Kidney (tissue), 14 donors: Measurements from ENCODE around the gene NFIA. TPM values are rescaled to one million over a fixed set of nuclear protein-coding genes. Genes with fewer than 3 reads are reported as not detected.

Source experiments
- DNase-seq, 5 donors: peaks; one replicate each; pipeline ENCODE4 v3.0.0-alpha.2; 2013 to 2020
- FAIRE-seq: peaks from 2 replicates; lab custom pipeline; 2012; peaks lifted over from hg19 to GRCh38; lab: Jason Lieb, UNC
- H3K27ac ChIP-seq, 2 donors: one replicate each; pipeline ENCODE4 v1.7.0; 2013; ENCODE audit warnings: low read depth in 2 of 2, low read length in 2 of 2, inconsistent platforms in 1 of 2
- H3K27me3 ChIP-seq: one replicate; pipeline ENCODE4 v1.7.1; 2013; ENCODE audit warnings: low read length, inconsistent platforms; ENCODE audit not compliant: control insufficient read depth, insufficient read depth
- H3K36me3 ChIP-seq, 3 donors: one replicate each; pipeline versions ENCODE4 v1.7.0 to v1.7.1; 2013; ENCODE audit warnings: low read length in 3 of 3, control low read depth in 1 of 3, inconsistent platforms in 1 of 3; ENCODE audit not compliant: insufficient read depth in 3 of 3, control insufficient read depth in 2 of 3
- H3K4me1 ChIP-seq, 3 donors: one replicate each; pipeline versions ENCODE4 v1.7.0 to v1.7.1; 2013; ENCODE audit warnings: low read length in 3 of 3, inconsistent platforms in 1 of 3, low read depth in 1 of 3; ENCODE audit not compliant: control insufficient read depth in 2 of 3, insufficient read depth in 2 of 3
- H3K4me3 ChIP-seq, 3 donors: one replicate each; pipeline versions ENCODE4 v1.7.0 to v1.8.1; 2013; ENCODE audit warnings: low read length in 3 of 3, control low read depth in 1 of 3, inconsistent platforms in 1 of 3
- H3K9ac ChIP-seq, 3 donors: one replicate each; pipeline versions ENCODE4 v1.7.0 to v1.7.1; 2013; ENCODE audit warnings: low read length in 3 of 3, control low read depth in 1 of 3, inconsistent platforms in 1 of 3
- H3K9me3 ChIP-seq, 3 donors: one replicate each; pipeline versions ENCODE4 v1.7.0 to v1.7.1; 2013; ENCODE audit warnings: low read length in 3 of 3, control low read depth in 1 of 3, inconsistent platforms in 1 of 3; ENCODE audit not compliant: control insufficient read depth in 2 of 3, insufficient read depth in 1 of 3
- intact Hi-C: fragments of 100-400 bp; cut with DNase I; formaldehyde crosslinking; loops from one replicate; pipeline ENCODE4 v1.11.1; 2022
- polyA plus RNA-seq: library from polyadenylated mRNA; stranded (reverse); fragments of 350-450 nt; fragmentation: Illumina TruSeq; extraction: RNeasy Lipid Tissue Mini Kit (QIAGEN cat#74804); gene quantifications from one replicate; pipeline ENCODE4 v1.2.3, GENCODE V29; 2014; ENCODE audit warnings: low read depth, low replicate concordance; ENCODE audit not compliant: insufficient read depth
- total RNA-seq: library from RNA; stranded (reverse); fragmentation: NEBNext Ultra II Directional; extraction: Animal tissue kit (Norgen Biotek cat#: 25700); gene quantifications from one replicate; pipeline ENCODE4 v1.2.1, GENCODE V29; 2021
- TF ChIP-seq, protein P1 (sequence below): IDR thresholded peaks from 3 replicates; pipeline ENCODE4 v1.5.1; 2012; ENCODE audit warnings: mild to moderate bottlenecking, moderate library complexity, borderline replicate concordance; ENCODE audit not compliant: insufficient read depth; ENCODE audit errors: extremely low read depth
- donor health status: control.
- donor health status: control.
- donor health status: control.
- donor health status: control.
- donor health status: control.
- donor health status: DM: yes; HTN: yes; CAD: no.
- donor health status: Normal renal cell carcinoma (clear cell type).

The NFIA gene
- total and polyA plus RNA-seq, 2 donors from 2014 or later, result 4.8 to 87.5 TPM

DNA sequence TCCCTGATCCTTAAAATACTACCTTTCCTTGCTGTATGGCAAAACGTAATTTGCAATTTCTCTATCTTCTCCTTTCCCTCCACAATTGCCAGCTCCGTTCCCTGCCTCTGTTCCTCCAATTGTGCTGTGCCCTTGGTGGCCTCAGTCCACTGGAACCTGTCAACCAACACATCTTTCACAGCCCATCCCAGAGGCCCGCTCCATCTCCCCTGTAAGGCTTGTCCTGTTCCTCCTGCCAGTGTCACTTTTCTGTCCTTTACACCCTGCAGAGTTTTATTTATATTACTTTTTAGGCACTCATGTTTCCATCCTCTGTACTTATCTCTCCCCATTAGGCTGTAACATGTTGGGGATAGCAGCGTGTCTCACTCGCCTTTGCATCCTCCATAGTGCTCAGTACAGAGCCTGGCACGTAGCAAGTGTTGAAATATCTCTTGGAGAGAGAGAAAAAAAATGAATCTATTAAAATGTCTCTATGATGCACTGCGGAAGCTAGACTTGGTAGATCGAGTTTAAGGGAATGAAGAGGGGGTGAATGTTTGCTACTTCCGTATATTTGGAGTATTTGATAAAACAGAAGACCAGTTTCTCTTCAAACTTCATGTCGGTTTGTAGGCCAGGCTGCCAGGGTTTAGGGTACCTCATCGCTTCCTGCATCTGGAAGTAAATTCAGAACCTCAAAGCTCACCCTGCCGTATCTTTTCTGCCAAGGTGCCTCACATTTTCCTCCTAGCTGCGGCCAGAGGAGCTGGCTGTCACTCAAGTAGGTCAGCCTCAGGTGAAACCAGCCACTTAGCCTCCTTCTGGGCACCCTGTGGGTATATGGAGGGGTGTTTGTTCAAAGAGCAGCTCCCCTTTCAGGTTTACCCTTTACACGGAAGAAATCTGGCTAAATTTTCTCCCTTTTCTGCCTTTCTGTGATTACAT lies 338.8 kb downstream of the NFIA start:
- TF ChIP-seq, protein P1, sequence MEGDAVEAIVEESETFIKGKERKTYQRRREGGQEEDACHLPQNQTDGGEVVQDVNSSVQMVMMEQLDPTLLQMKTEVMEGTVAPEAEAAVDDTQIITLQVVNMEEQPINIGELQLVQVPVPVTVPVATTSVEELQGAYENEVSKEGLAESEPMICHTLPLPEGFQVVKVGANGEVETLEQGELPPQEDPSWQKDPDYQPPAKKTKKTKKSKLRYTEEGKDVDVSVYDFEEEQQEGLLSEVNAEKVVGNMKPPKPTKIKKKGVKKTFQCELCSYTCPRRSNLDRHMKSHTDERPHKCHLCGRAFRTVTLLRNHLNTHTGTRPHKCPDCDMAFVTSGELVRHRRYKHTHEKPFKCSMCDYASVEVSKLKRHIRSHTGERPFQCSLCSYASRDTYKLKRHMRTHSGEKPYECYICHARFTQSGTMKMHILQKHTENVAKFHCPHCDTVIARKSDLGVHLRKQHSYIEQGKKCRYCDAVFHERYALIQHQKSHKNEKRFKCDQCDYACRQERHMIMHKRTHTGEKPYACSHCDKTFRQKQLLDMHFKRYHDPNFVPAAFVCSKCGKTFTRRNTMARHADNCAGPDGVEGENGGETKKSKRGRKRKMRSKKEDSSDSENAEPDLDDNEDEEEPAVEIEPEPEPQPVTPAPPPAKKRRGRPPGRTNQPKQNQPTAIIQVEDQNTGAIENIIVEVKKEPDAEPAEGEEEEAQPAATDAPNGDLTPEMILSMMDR, result no peak
- Histone ChIP-seq H3K4me3 (no peak overlapping the region), H3K9ac (no peak overlapping the region), H3K36me3 (no peaks in the 10 kb centered on the region), H3K4me1 (no peaks in the 10 kb centered on the region), H3K27me3 (no peaks in the 10 kb centered on the region), H3K9me3 (no peaks in the 10 kb centered on the region), H3K27ac (no peak overlapping the region)
- DNase-seq (no peak), FAIRE-seq (no peak)
- intact Hi-C loops, result no loop called here

DNA sequence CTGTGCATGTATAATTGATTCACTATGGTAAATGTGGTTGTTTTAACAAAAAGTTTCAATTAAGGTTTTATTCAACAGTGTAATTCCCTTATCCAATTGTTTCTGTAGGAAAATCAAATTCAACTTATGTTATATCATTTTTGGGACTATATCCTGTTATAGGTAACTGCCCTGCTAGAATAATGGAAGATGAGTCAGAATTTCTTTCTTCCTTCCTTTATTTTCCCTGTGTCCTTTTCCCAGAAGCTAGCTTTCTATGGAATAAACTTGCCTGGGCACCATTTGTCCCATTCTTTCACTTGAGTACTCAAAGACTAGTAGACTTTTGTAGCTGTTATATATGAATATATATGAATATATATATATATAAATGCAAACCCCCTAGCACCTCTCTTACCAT lies 341.3 kb downstream of the NFIA start:
- no peak overlapping the region for H3K4me3 ChIP-seq
- H3K9ac ChIP-seq, result no peak overlapping the region
- no peaks in the 10 kb centered on the region for H3K36me3 ChIP-seq
- H3K4me1 ChIP-seq, result no peaks in the 10 kb centered on the region
- FAIRE-seq, result no peak
- H3K27ac ChIP-seq, result no peak overlapping the region
- H3K27me3 ChIP-seq, result no peaks in the 10 kb centered on the region
- TF ChIP-seq, protein P1, result no peak
- intact Hi-C loops, result no loop called here
- H3K9me3 ChIP-seq, result no peaks in the 10 kb centered on the region
- no peak for DNase-seq

DNA sequence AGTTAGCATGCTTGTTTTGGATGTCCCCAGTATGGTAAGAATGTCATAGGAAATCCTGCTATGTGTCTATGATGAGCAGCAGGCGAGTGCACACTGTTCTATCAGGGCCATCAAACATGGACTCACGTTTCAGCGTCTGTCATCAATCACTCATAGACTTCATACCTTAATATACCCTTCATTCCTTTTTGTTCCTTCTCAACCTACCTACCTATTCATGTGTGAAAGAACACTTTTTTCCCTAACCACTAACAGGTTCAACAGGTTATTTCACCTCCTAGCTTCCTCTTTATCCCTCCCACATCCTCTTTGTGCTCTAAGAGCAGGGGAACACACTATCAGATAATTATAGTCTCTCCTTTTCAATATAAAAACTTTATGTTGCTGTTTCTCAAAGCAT lies 342.0 kb downstream of the NFIA start:
- TF ChIP-seq, protein P1, result no peak
- FAIRE-seq (no peak), DNase-seq (peak in 2 of 5 donors; percentile 66 to 75)
- Histone ChIP-seq H3K27me3 (no peaks in the 10 kb centered on the region), H3K4me1 (no peaks in the 10 kb centered on the region), H3K27ac (no peak overlapping the region), H3K9me3 (no peaks in the 10 kb centered on the region), H3K4me3 (no peak overlapping the region), H3K36me3 (no peaks in the 10 kb centered on the region), H3K9ac (no peak overlapping the region)
- intact Hi-C loops, result no loop called here
